A673 (cell line): ENCODE results near the gene PLOD3. TPM values are rescaled to one million over a fixed set of nuclear protein-coding genes. Genes with fewer than 3 reads are reported as not detected.

Experiments used
- BruUV-seq: library from RNA; stranded (reverse); fragments of 400-500 nt; replicated peaks from 2 replicates; lab custom pipeline; 2021; lab: Mats Ljungman, UMichigan
- CTCF ChIA-PET: fragments of 300-600 bp; sonication (Branson Sonifier 250); formaldehyde crosslinking; loops from one replicate; lab custom pipeline; 2022; ENCODE audit warnings: antibody characterized with exemption; lab: Charles Lee
- POLR2A ChIA-PET: fragments of 300-600 bp; sonication (Branson Sonifier 250); formaldehyde crosslinking; loops from one replicate; lab custom pipeline; 2022; ENCODE audit warnings: antibody characterized with exemption; ENCODE audit not compliant: low non-redundant PET; lab: Charles Lee
- DNase-seq: peaks from one replicate; pipeline ENCODE4 v3.0.0-alpha.2; 2015; ENCODE audit warnings: low spot score
- H3K27ac ChIP-seq: fragments of 200-600 bp; sonication (generic); 2 replicates; pipeline ENCODE4 v1.5.1; 2016; ENCODE audit warnings: mixed run types, low read depth, mild to moderate bottlenecking, mixed read lengths, antibody characterized with exemption, low read length; ENCODE audit not compliant: poor library complexity, severe bottlenecking
- H3K27me3 ChIP-seq: fragments of 200-600 bp; sonication (generic); replicated peaks from 2 replicates; pipeline ENCODE4 v1.6.1; 2017; ENCODE audit warnings: mixed run types, low read depth, mild to moderate bottlenecking, mixed read lengths, antibody characterized with exemption, low read length; ENCODE audit not compliant: insufficient read depth, poor library complexity
- H3K36me3 ChIP-seq: fragments of 200-600 bp; sonication (generic); 2 replicates; pipeline ENCODE4 v1.6.1; 2016; ENCODE audit warnings: mixed run types, mild to moderate bottlenecking, mixed read lengths, antibody characterized with exemption, low read length; ENCODE audit not compliant: insufficient read depth, poor library complexity, severe bottlenecking
- H3K4me1 ChIP-seq: fragments of 200-600 bp; sonication (generic); 2 replicates; pipeline ENCODE4 v1.6.1; 2017; ENCODE audit warnings: mixed run types, mild to moderate bottlenecking, mixed read lengths, antibody characterized with exemption, low read length; ENCODE audit not compliant: insufficient read depth, poor library complexity, severe bottlenecking
- H3K4me3 ChIP-seq: fragments of 200-600 bp; sonication (generic); 2 replicates; pipeline ENCODE4 v1.5.1; 2016; ENCODE audit warnings: low read depth, mixed run types, mild to moderate bottlenecking, mixed read lengths, low read length; ENCODE audit not compliant: poor library complexity, severe bottlenecking
- H3K9me3 ChIP-seq: fragments of 200-600 bp; sonication (generic); 2 replicates; pipeline ENCODE4 v1.6.1; 2016; ENCODE audit warnings: mixed run types, low read depth, mild to moderate bottlenecking, mixed read lengths, antibody characterized with exemption, low read length; ENCODE audit not compliant: poor library complexity, severe bottlenecking
- CTCF ChIP-seq: fragments of 300-800, 200-600 bp; sonication (generic); conservative IDR thresholded peaks from 2 replicates; pipeline ENCODE4 v1.5.1; 2017; ENCODE audit warnings: low read depth, mild to moderate bottlenecking, antibody characterized with exemption, low read length, moderate library complexity, mixed read lengths
- EZH2 ChIP-seq: fragments of 200-600 bp; sonication (generic); IDR thresholded peaks from 2 replicates; pipeline ENCODE4 v1.6.1; 2017; ENCODE audit warnings: borderline replicate concordance, low read depth, mild to moderate bottlenecking, mixed read lengths, antibody characterized with exemption, low read length; ENCODE audit not compliant: poor library complexity, severe bottlenecking
- intact Hi-C: fragments of 100-400 bp; cut with micrococcal nuclease; formaldehyde crosslinking; loops from one replicate; pipeline ENCODE4 v1.10.0; 2022; ENCODE audit not compliant: unreplicated experiment
- total RNA-seq: library from RNA; stranded (reverse); gene quantifications from 2 replicates; pipeline ENCODE4 v1.2.3, GENCODE V29; 2021

Gene PLOD3
- total RNA-seq, 1 experiment from 2014 or later: 84.1 TPM

GRCh38 chr7:101225650-101226049 lies 8.3 kb upstream of the PLOD3 start:
- no peak overlapping the region for H3K4me3 ChIP-seq
- ChIA-PET POLR2A (no interaction called here), CTCF (no interaction called here)
- BruUV-seq: no TSS peak
- intact Hi-C loops: no loop called here
- H3K27me3 ChIP-seq: no peaks in the 10 kb centered on the region
- DNase-seq: no peak
- TF ChIP-seq EZH2 (no peak), CTCF (no peak)
- peaks cover 8% of the 10 kb centered on the region for H3K36me3 ChIP-seq
- no peak overlapping the region for H3K27ac ChIP-seq
- H3K9me3 ChIP-seq: no peaks in the 10 kb centered on the region
- no peaks in the 10 kb centered on the region for H3K4me1 ChIP-seq

- no peaks in the 10 kb centered on the region for H3K27me3 ChIP-seq
- H3K9me3 ChIP-seq: no peaks in the 10 kb centered on the region
- intact Hi-C loops: no loop called here
- ChIA-PET CTCF (no interaction called here), POLR2A (no interaction called here)
- BruUV-seq: no TSS peak
- TF ChIP-seq EZH2 (no peak), CTCF (no peak)
- no peaks in the 10 kb centered on the region for H3K4me1 ChIP-seq
- DNase-seq: no peak
- H3K4me3 ChIP-seq: no peak overlapping the region
- H3K36me3 ChIP-seq: peaks cover 8% of the 10 kb centered on the region
- no peak overlapping the region for H3K27ac ChIP-seq
Observed at GRCh38 chr7:101223528-101223927, 6.1 kb upstream of the PLOD3 start.

GRCh38 chr7:101222275-101222830 lies 5.0 kb upstream of the PLOD3 start:
- POLR2A ChIA-PET: no interaction called here

More at GRCh38 chr7:101222275-101222830, 5.0 kb upstream of the PLOD3 start:
- H3K4me1 ChIP-seq: no peaks in the 10 kb centered on the region
- no peak for DNase-seq
- no peaks in the 10 kb centered on the region for H3K9me3 ChIP-seq
- no peaks in the 10 kb centered on the region for H3K27me3 ChIP-seq
- TF ChIP-seq EZH2: no peak
- no peak for TF ChIP-seq CTCF
- BruUV-seq: no TSS peak
- intact Hi-C loops: no loop called here
- H3K27ac ChIP-seq: no peak overlapping the region
- no peak overlapping the region for H3K4me3 ChIP-seq
- peaks cover 8% of the 10 kb centered on the region for H3K36me3 ChIP-seq
- CTCF ChIA-PET: no interaction called here
